Stimulated activated naive CD8-positive, alpha-beta T cell treated with anti-CD3 and anti-CD28 coated beads, Interleukin-15, Interleukin-2, amounts not matched to agents 100 U/mL and 50 U/mL, for 24 hours (primary cell): ENCODE measurements around the gene MRPL58.
"Not testable (repeated sequence)": the region's sequence is repeated elsewhere in the genome, so short reads cannot be mapped to it uniquely, and the experiment has no call there.

ENCODE experiments used
- ATAC-seq: fragments of 150-1000 bp; cut with Tn5 transposase; one replicate; pipeline ENCODE4 v1.10.0; 2021
- DNase-seq: peaks from one replicate; pipeline ENCODE4 v3.0.0; 2021

MRPL58 gene

GRCh38 chr17:75013092-75013559 is 656 bp downstream of the MRPL58 start:
- ATAC-seq (no peak), DNase-seq (no peak)

GRCh38 chr17:75019146-75019545 is 6.7 kb downstream of the MRPL58 start:
- ATAC-seq (no peak), DNase-seq (no peak)

GRCh38 chr17:75019710-75020109 is 7.2 kb downstream of the MRPL58 start:
- DNase-seq (no peak), ATAC-seq (no peak)

- ATAC-seq (no peak), DNase-seq (no peak)
These were observed 8.1 kb downstream of the MRPL58 start for GRCh38 chr17:75020331-75021110.

- DNase-seq (no peak), ATAC-seq (no peak)
These were observed 12.4 kb downstream of the MRPL58 start for GRCh38 chr17:75024686-75025397.

GRCh38 chr17:75025398-75025734 is 12.9 kb downstream of the MRPL58 start:
- ATAC-seq, result not testable (repeated sequence)

GRCh38 chr17:75026650-75027049 is 14.2 kb downstream of the MRPL58 start:
- not testable (repeated sequence) for ATAC-seq

More at GRCh38 chr17:75025398-75025734, 12.9 kb downstream of the MRPL58 start:
- DNase-seq, result not testable (repeated sequence)

GRCh38 chr17:75030161-75030560 is 17.7 kb downstream of the MRPL58 start:
- ATAC-seq, result no peak
- DNase-seq, result no peak

More at GRCh38 chr17:75026650-75027049, 14.2 kb downstream of the MRPL58 start:
- not testable (repeated sequence) for DNase-seq

GRCh38 chr17:75031972-75032719 is 19.7 kb downstream of the MRPL58 start:
- ATAC-seq (no peak), DNase-seq (peak; percentile 67)

GRCh38 chr17:75032720-75033280 is 20.3 kb downstream of the MRPL58 start:
- no peak for ATAC-seq
- DNase-seq, result no peak

- DNase-seq (peak; percentile 95), ATAC-seq (peak; percentile 41)
These were observed 21.1 kb downstream of the MRPL58 start for GRCh38 chr17:75033346-75034235.

GRCh38 chr17:75034236-75034908 is 21.9 kb downstream of the MRPL58 start:
- peak; percentile 67 for ATAC-seq
- peak; percentile 96 for DNase-seq

GRCh38 chr17:75036643-75037268 is 24.3 kb downstream of the MRPL58 start:
- peak; percentile 70 for DNase-seq
- peak; percentile 57 for ATAC-seq

- DNase-seq, result no peak
- no peak for ATAC-seq
These were observed 26.8 kb downstream of the MRPL58 start for GRCh38 chr17:75039238-75039637.

GRCh38 chr17:75041656-75042280 is 29.3 kb downstream of the MRPL58 start:
- DNase-seq (no peak), ATAC-seq (no peak)

- not testable (repeated sequence) for DNase-seq, ATAC-seq
These were observed 31.3 kb downstream of the MRPL58 start for GRCh38 chr17:75043789-75044188.

- DNase-seq, result no peak
- no peak for ATAC-seq
These were observed 32.2 kb downstream of the MRPL58 start for GRCh38 chr17:75044716-75045115.

- DNase-seq, result peak; percentile 58
- not testable (repeated sequence) for ATAC-seq
These were observed 33.5 kb downstream of the MRPL58 start for GRCh38 chr17:75045946-75046406.
